Measurements from ENCODE around the gene TNRC6C.

DNA sequence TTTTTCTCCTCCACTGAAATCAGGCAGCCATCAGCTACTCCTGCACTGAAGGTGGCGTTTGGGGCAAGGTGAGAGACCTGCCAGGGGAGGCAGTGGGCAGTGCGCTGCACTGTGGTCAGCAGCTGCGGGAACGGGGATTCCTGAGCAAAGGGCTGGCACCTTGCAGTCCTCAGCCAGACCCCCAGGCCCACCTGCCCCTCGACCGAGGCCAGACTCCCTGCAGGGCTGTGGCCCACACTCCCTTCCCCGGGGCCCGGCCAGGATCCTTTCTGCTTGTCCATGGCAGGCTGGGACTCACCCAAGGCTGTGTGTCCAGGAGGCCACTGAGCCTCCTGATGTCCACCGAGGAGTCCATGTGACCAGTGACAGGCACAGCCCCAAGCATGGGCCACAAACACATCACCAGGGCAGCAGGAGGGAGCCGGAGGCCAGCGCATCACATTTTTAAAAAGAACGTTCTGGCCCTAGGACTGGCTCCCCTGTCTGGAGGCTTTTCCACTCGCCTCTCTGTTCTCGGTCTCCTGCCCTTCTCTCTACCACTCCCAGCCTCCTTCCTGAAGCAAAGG, 28.5 kb upstream of the TNRC6C start:
- TF ChIP-seq SMARCE1 (IDR thresholded peaks at IDR 0.05), result no peak
- TF ChIP-seq CBX8 (IDR thresholded peaks at IDR 0.05; ENCODE audit: borderline replicate concordance, extremely low read depth, low read depth, low read length, poor library complexity, severe bottlenecking), result no peak
- no peak for TF ChIP-seq ZNF785 (CRISPR knock-in tag; IDR thresholded peaks at IDR 0.05)
